Heart right ventricle (tissue), 16 donors: Measurements from ENCODE around the gene SLC35B1. TPM values are rescaled to one million over a fixed set of nuclear protein-coding genes. Genes with fewer than 3 reads are reported as not detected.

Experiments
- ATAC-seq, 8 donors: fragments of 200-7000 bp; cut with Tn5 transposase; one replicate each; pipeline ENCODE4 v1.9.1; 2020; ENCODE audit warnings: mild to moderate bottlenecking in 8 of 8, moderate library complexity in 8 of 8, moderate number of reproducible peaks in 1 of 8
- DNase-seq, 2 donors: peaks; one replicate each; pipeline ENCODE4 v3.0.0-alpha.2; 2020
- H3K27ac ChIP-seq, 10 donors: fragments of 200-600 bp; sonication (generic) in 2 of 10; one replicate each; pipeline versions ENCODE4 v1.5.0 to v1.8.0; 2020 to 2022; ENCODE audit warnings: mild to moderate bottlenecking in 3 of 10
- H3K27me3 ChIP-seq, 7 donors: fragments of 200-600 bp; one replicate each; pipeline ENCODE4 v1.8.0; 2021 to 2022; ENCODE audit warnings: mild to moderate bottlenecking in 2 of 7
- H3K36me3 ChIP-seq, 9 donors: fragments of 200-600 bp; sonication (generic) in 1 of 9; one replicate each; pipeline versions ENCODE4 v1.5.0 to v1.8.0; 2020 to 2022; ENCODE audit warnings: mild to moderate bottlenecking in 2 of 9
- H3K4me1 ChIP-seq, 9 donors: fragments of 200-600 bp; sonication (generic) in 1 of 9; one replicate each; pipeline versions ENCODE4 v1.5.0 to v1.8.0; 2020 to 2022; ENCODE audit warnings: mild to moderate bottlenecking in 4 of 9
- H3K4me3 ChIP-seq, 10 donors: fragments of 200-600 bp; sonication (generic) in 2 of 10; one replicate each; pipeline versions ENCODE4 v1.5.0 to v1.8.0; 2020 to 2022; ENCODE audit warnings: mild to moderate bottlenecking in 7 of 10, moderate library complexity in 2 of 10
- H3K9me3 ChIP-seq, 11 donors: fragments of 200-600 bp in 10 of 11; sonication (generic) in 2 of 11; one replicate each; pipeline versions ENCODE4 v1.5.0 to v1.8.0; 2013 to 2022; ENCODE audit warnings: mild to moderate bottlenecking in 2 of 11, control low read depth in 1 of 11, moderate library complexity in 1 of 11
- CTCF ChIP-seq, 9 donors: fragments of 200-600 bp; sonication (generic) in 2 of 9; IDR thresholded peaks; one replicate each; pipeline versions ENCODE4 v1.5.0 to v1.8.0; 2021 to 2022; ENCODE audit warnings: antibody characterized with exemption in 9 of 9, mild to moderate bottlenecking in 5 of 9, moderate library complexity in 1 of 9
- WGBS, 2 donors: extraction: QIAGEN DNeasy Blood & Tissue Kit; methylation state at CpG; one replicate each; pipeline ENCODE4 v1.1.7; 2013; ENCODE audit warnings: inconsistent platforms in 1 of 2; 5-methylcytosine and 5-hydroxymethylcytosine counted together
- intact Hi-C, 10 donors: fragments of 100-400 bp; cut with DNase I; formaldehyde crosslinking; loops; one replicate each; pipeline versions ENCODE4 v1.11.1 to v1.14.2; 2022
- polyA plus RNA-seq, 2 donors: library from polyadenylated mRNA; stranded (reverse); fragments of 200-250 nt; gene quantifications; one replicate each; pipeline ENCODE4 v1.2.3, GENCODE V29; 2013
- total RNA-seq, 10 donors: library from RNA; stranded (reverse); fragmentation: NEBNext Ultra II Directional in 3 of 10; extraction: Animal tissue kit (Norgen Biotek cat#: 25700) in 3 of 10; gene quantifications; one replicate each; pipeline versions ENCODE4 v1.2.1 to v1.2.4, GENCODE V29; 2021 to 2023
- donor health status: Arrhythmogenic right ventricular cardiomyopathy.
- donor health status: ischemic (EF 13 %, LVEDD 7.1; RV severe dilation, severe dysfunction).
- donor health status: healthy with polysubstance abuse.
- donor health status: DM: no; HTN: yes; CAD: no.
- donor health status: DM: no; HTN: no; CAD: no.
- donor health status: ischemic (EF 25% LVEDD 6.9; RV normal size, moderate dysfunction).
- donor health status: ischemic (EF 25% LVEDD 5.7; RV mildly dilated, moderate dysfunction).
- donor health status: healthy.
- donor health status: DM: yes; HTN: yes; CAD: no.
- donor health status: Ischemic cardiomyopathy.
- donor health status: ischemic (EF 35%, LVEDD 5.7; RV mildly dilated, moderate dysfunction).
- donor health status: nonischemic (EF 11% LVEDD 7.7; RV severe dilation, severe dysfunction).
- donor health status: DM: yes; HTN: yes; CAD: no.
- donor health status: PGD.
- donor health status: ischemic (EF 29% LVEDD 5.4; RV normal size, mild dysfunction).
- donor health status: nonischemic (EF 23%, LVEDD 6.1; RV moderate dilation, normal function).

SLC35B1 gene
- total and polyA plus RNA-seq, 12 donors: 60.5 to 146 (median 69.9) TPM

- H3K36me3 ChIP-seq: peaks cover 0 to 49% (median 15%) of the 10 kb centered on the region in 9 donors
- 27 to 37% methylated on average over 8 of the region's 8 CpGs for WGBS, 2 donors
- peak; percentile 65 to 92 for DNase-seq
- no peak for TF ChIP-seq CTCF (IDR thresholded peaks at IDR 0.05)
- peak overlapping the region; percentile 26 to 86 (median 72) for H3K27ac ChIP-seq
- H3K27me3 ChIP-seq: no peaks in the 10 kb centered on the region
- intact Hi-C loops: loop anchor here in 3 of 10 donors (5.0 to 10.0 kb wide), 3 partner anchors 39 to 271 kb away; partner anchors contain the start of genes FAM117A (in 2 of the 3) and DLX3 (in 1 of the 3)
- peaks cover 8 to 71% (median 36%) of the 10 kb centered on the region in 9 donors for H3K4me1 ChIP-seq
- H3K9me3 ChIP-seq: peaks cover 0 to 4% (median 0%) of the 10 kb centered on the region in 11 donors
- peak; percentile 82 to 95 (median 86) for ATAC-seq
- H3K4me3 ChIP-seq: peak overlapping the region in 1 of 10 donors; percentile 14
Observed at GRCh38 chr17:49723423-49723822, 15.7 kb upstream of the SLC35B1 start.

GRCh38 chr17:49722066-49722465 is 14.3 kb upstream of the SLC35B1 start:
- no peaks in the 10 kb centered on the region for H3K27me3 ChIP-seq
- no peak for ATAC-seq
- H3K4me3 ChIP-seq: no peak overlapping the region
- no peak for TF ChIP-seq CTCF (IDR thresholded peaks at IDR 0.05)
- peak overlapping the region in 9 of 10 donors; percentile 60 to 86 (median 75) for H3K27ac ChIP-seq
- H3K36me3 ChIP-seq: peaks cover 0 to 62% (median 20%) of the 10 kb centered on the region in 9 donors
- DNase-seq: no peak
- intact Hi-C loops: loop anchor here in 3 of 10 donors (5.0 to 10.0 kb wide), 3 partner anchors 40 to 273 kb away; partner anchors contain the start of genes FAM117A (in 2 of the 3) and DLX3 (in 1 of the 3)
- WGBS, 2 donors: 97% methylated on average over 3 of the region's 3 CpGs
- H3K4me1 ChIP-seq: peaks cover 6 to 64% (median 34%) of the 10 kb centered on the region in 9 donors
- H3K9me3 ChIP-seq: peaks cover 0 to 4% (median 0%) of the 10 kb centered on the region in 11 donors

GRCh38 chr17:49717371-49717861 is 9.7 kb upstream of the SLC35B1 start:
- H3K27ac ChIP-seq: peak overlapping the region in 1 of 10 donors; percentile 12
- H3K4me1 ChIP-seq: peaks cover 0 to 29% (median 15%) of the 10 kb centered on the region in 9 donors
- no peak overlapping the region for H3K4me3 ChIP-seq
- DNase-seq (peak in 1 of 2 donors; percentile 31), ATAC-seq (peak in 4 of 8 donors; percentile 9 to 53 (median 36))
- H3K9me3 ChIP-seq: no peaks in the 10 kb centered on the region
- WGBS, 2 donors: 57 to 67% methylated on average over 10 of the region's 10 CpGs
- H3K27me3 ChIP-seq: no peaks in the 10 kb centered on the region
- TF ChIP-seq CTCF (IDR thresholded peaks at IDR 0.05): no peak
- H3K36me3 ChIP-seq: peaks cover 0 to 98% (median 37%) of the 10 kb centered on the region in 9 donors
- intact Hi-C loops: loop anchor here in 1 of 10 donors (5.0 kb wide), 1 partner anchor 60 kb away; no protein-coding TSS in a partner anchor

GRCh38 chr17:49716668-49717364 is 9.1 kb upstream of the SLC35B1 start:
- Histone ChIP-seq H3K36me3 (peaks cover 0 to 99% (median 37%) of the 10 kb centered on the region in 9 donors), H3K27me3 (no peaks in the 10 kb centered on the region), H3K27ac (peak overlapping the region in 1 of 10 donors; percentile 75), H3K4me3 (no peak overlapping the region), H3K4me1 (peaks cover 0 to 23% (median 9%) of the 10 kb centered on the region in 9 donors), H3K9me3 (no peaks in the 10 kb centered on the region)
- no peak for DNase-seq
- no peak for TF ChIP-seq CTCF (IDR thresholded peaks at IDR 0.05)
- intact Hi-C loops: loop anchor here in 1 of 10 donors (5.0 kb wide), 1 partner anchor 60 kb away; no protein-coding TSS in a partner anchor
- WGBS, 2 donors: 88 to 93% methylated on average over 1 of the region's 1 CpG
- ATAC-seq: no peak
